Putamen (tissue), 1 donor: ENCODE results near the gene PEDS1.
A peak's percentile ranks its signal among the peaks of the same experiment; 100 is the strongest.
"Not testable (repeated sequence)": the region's sequence is repeated elsewhere in the genome, so short reads cannot be mapped to it uniquely, and the experiment has no call there.

Experiments used
- DNase-seq: peaks from one replicate; pipeline ENCODE4 v3.0.0-alpha.2; 2016; ENCODE audit warnings: low spot score

Gene PEDS1

GRCh38 chr20:50163570-50164317, 10.2 kb upstream of the PEDS1 start:
- DNase-seq: no peak

GRCh38 chr20:50161494-50161893, 8.0 kb upstream of the PEDS1 start:
- not testable (repeated sequence) for DNase-seq

DNA sequence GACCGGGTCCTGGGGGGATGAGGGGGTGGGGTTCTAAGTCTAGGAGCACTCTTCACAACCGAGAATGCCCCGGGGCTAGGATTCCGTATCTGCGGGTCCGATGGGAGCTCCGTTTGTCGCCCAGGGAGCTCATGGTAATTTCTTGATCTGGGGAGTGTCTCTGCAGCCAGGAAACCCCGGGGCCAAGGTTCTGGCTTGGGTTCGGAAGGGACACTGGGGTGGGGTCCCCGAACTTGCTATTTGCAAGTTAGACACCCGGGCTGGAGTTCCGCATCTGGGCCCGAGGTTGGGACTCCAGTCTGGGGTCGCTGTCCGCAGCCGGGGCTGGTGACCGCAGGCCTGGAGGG, 397 bp downstream of the PEDS1 start:
- DNase-seq: no peak

DNA sequence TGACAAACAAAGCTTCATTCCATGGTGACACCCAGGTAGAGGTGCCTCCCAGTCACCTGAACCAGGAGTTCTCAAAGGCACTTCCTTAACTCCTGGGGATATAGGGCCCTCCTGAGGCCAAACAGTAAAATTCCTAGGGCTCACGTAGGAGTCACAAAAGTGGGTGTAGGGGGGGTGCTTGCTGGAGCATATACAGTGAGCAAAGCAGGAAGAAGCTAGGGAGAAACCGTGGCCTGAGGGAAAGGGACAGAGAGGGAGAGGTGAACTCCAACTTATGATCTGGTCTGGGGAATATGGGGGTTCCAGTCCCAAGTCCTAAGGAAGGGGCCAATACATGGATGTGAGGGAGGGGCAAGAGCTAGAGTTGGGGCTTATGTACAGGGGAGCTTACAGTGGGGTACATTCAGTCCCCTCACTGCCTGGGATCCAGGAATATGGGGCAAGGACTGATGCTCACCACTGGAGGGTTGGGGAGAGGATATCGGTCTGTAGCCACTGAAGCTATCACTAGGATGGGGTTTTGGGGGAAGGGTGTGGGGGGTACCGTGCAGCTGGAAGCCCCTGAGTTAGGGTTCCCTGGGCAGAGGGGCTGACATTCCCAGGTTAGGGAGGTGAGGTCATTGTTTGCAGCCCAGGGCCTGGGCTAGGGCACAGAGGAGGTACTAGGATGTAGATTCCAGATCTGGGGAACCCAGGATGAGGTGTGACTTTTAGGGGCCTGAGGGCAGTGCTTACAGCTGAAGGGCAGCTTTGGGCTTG, 950 bp downstream of the PEDS1 start:
- DNase-seq: no peak

DNA sequence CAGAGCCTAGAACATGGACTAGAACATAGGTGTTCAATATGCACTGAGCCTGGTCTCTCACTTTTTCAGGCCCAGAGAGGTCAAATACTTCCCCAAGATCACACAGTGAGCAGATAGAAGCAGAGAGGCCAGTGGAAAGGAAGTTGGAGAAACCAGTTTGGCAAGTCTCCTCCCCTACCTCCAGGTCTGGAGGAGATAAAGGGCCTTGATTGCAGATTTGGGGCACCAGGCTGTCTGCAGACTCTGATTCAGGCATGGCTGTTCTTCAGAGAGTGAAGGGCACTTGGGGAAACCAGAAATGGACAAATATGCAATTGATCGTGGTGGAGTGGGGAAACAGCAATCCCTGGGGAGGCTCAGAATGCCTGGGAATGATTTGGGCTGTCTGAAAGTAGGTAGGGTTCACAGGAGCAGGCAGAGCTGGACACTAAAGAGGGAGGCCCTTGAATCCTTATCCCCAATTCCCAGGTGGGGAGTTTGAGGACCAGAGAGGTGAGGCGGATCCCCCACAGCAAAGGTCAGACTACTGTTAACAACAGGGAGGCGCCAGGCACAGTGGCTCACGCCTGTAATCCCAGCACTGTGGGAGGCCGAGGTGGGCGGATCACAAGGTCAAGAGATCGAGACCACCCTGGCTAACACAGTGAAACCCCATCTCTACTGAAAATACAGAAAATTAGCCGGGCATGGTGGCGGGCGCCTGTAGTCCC, 2.3 kb downstream of the PEDS1 start:
- no peak for DNase-seq

- DNase-seq: no peak
Measured at GRCh38 chr20:50149481-50150254, 3.9 kb downstream of the PEDS1 start.

- DNase-seq: no peak
Measured at GRCh38 chr20:50146732-50147662, 6.5 kb downstream of the PEDS1 start.

GRCh38 chr20:50146214-50146613, 7.3 kb downstream of the PEDS1 start:
- no peak for DNase-seq

DNA sequence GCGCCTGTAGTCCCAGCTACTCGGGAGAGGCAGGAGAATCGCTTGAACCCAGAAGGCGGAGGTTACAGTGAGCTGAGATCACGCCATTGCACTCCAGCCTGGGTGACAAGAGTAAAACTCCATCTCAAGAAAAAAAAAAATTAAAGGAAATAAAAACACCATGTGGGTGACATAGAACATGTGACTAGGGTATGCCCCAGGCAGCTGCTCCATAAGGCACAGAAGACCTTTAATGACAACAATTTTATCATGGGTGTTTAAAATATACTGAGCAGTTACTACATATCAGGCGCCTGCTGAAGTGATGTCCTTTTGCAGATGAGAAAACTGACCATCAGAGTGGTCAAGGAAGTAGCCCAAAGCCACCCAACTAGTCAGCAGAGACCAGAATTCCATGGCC, 8.0 kb downstream of the PEDS1 start:
- no peak for DNase-seq

DNA sequence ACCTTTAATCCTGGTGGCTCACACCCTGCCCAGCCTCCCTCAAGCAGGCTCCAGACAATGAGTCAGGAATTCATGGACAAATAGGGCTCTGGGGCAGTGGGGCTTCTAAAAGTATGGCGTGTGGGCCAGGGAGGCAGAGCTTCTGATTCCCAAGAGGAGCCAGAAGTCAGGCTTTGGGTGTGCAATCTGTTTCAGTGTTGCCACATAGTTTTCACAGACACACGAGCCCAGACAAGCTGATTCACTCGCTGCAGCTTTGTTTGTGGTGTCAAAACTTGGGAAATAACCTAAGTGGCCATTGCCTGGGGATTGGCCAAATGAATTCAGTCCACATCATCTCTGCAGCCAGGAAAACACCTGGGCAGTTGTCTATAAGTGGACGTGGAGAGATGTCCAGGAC, 9.2 kb downstream of the PEDS1 start:
- no peak for DNase-seq

GRCh38 chr20:50142812-50143211, 10.7 kb downstream of the PEDS1 start:
- no peak for DNase-seq

DNA sequence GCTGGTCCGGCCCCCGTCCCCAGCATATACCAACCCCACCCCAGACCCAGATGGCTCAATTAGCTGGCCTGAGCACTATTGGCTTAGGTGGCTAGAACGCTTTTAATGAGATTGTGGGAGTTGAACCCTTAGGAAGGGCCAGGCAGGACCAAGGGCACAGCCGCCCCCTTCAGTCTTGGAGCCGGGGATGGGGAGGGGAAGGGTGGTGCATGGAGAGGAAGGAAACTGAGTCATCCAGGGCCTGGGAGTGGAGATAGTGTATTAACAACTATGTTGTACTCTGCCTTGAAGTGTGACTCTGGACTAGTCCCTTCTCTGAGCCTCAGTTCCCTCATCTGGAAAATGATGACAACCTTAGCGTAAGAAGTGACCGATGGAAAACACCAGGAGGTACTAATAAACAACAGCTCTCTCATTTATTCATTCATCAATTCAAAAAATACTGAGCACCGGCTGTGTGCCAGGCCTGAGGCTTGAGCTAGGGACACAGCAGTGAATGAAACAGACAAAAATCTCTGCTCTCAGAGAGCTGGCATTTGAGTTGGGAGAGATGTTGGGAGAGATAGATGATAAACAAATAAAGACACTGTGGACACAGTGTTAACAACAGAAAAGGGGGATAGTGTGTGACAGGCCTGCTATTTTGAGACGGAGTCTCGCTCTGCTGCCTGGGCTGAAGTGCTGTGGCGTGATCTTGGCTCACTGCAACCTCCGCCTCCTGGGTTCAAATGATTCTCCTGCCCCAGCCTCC, 11.5 kb downstream of the PEDS1 start:
- no peak for DNase-seq

DNA sequence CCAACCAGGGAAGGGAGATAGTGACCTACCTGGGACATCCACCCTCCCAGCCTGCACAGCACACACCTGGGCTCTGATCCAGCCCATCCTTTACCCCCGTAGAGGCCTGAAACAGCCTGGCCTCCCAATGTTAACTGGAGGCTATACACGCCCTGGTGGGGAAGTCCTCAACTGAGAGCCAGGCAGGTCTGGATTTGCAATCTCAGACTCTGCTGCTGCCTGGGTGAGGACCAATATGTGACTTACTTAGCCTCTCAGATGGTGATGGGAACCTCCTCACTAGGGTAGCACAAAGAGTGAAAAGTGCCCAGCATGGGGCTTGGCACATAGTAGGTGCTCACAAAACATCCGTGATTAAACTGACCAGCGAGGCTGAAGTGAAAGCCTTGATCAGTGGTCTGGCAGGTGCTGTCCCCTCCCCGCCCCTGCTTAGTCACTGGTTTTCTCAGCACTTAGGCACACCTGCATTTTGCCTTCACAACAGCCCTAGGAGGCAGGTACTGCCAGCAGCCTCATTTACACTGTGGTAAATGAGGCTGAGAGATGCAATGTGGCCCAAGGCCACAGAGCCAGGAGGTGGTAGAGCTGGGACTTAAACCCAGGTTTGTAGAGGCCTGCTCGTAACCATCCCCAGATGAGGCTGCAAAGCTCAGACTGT, 12.4 kb downstream of the PEDS1 start:
- DNase-seq: no peak

DNA sequence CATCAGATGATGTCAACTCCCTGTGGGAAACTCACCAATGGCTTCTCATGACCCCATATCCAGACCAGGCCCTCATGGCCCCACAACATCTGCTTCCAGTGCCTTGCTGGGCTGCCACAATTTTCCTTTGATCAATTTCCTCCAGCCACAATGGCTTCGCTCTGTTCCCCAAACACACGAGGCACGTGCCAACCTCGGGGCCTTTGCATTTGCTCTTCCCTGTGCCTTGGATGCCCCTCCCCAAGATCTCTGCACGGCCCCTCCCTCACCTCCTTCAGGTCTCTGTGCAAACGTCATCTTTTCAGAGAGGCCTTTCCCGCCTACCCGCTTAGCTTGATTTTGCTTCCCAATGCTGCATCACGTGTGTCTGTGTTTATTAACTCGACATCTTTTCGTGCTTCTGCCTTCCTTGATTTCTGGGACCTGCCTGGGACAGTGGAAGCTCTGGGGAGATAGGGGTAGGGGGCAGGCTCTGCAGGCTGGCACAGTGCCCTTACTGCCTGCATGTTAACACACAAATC, 13.1 kb downstream of the PEDS1 start:
- no peak for DNase-seq

DNA sequence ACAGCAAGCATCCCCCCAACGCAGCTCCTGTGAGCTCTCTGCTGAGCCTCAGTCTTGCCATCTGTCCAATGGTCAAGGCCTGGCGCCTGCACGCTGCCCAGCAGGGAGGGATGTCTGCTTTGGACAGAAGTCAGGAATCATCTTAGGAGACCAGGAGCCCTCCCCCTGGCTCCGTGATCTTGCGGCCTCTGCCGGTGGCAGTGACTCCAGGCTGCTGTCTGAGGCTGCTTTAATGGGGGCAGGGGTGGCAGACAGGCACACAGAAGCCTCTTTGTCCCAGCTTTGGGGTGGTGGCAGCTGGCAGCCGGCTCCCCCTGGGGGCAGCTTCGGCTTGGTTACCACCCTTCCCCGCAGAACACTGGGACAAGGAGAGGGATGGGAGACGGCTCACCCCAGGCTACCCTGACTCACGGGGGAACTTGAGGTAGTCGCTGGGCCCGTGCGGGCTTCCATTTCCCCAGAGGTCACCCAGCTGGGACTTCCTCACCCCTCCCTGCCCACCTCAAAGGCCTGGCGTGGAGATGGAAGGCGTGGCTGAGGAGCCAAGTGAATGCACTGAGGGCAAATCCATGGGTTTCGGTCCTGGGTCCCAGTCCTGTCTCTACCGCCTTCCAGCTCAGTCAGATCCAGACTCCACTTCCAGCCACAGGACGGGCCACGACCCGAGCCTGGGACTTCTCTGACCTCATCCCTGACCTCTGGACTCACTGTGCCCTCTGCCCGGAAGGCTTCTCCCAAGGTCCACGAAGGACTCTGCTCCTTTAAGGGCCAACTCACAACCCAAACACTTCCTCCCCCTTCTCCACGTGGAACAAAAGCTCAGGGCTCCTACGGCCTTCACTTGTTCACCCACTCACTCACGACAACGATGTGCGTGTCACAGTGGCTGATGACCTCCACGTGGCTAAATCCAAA, 14.8 kb downstream of the PEDS1 start:
- peak; percentile 90 for DNase-seq

DNA sequence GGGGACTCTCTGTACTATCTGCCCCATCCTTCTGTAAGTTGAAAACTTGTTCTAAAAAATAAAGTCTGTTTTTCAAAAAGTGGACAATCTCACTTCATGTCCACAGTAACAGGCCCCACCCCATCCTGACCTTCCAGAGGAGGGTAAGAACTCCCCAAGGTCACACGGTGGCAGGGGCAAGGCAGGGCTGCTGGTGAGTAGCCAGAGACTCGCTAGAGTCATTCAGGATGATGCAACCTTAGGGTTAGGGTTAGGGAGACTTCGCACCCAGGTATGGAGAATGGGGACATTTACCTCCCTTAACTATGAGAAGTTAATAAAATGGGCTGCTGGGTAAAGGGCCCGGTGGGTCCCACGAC, 15.4 kb downstream of the PEDS1 start:
- no peak for DNase-seq

DNA sequence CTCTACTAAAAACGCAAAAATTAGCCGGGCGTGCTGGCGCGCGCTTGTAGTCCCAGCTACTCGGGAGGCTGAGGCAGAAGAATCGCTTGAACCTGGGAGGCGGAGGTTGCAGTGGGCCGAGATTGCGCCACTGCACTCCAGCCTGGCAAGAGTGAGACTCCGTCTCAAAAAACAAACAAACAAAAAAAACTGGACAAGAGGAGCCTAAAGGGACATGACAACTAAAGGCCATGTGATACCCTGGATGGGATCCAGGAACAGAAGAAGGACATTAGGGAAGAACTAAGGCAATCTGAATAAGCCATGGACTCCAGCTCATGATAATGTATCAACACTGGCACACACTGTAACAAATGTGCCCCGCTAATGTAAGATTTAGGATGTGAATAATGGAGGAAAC, 15.8 kb downstream of the PEDS1 start:
- DNase-seq: peak; percentile 78

GRCh38 chr20:50136822-50137599, 16.5 kb downstream of the PEDS1 start:
- no peak for DNase-seq
